DOHH2 (cell line): ENCODE data around the gene POU6F1.

ENCODE experiments used
- H3F3A ChIP-seq: fragments of 200-600 bp; sonication (generic), shearing (Covaris generic); 2 replicates; pipeline ENCODE4 v1.6.0; 2016; ENCODE audit warnings: antibody characterized with exemption, mild to moderate bottlenecking; ENCODE audit not compliant: control insufficient read depth, insufficient read depth
- H3K27ac ChIP-seq: fragments of 200-600 bp; sonication (generic); 2 replicates; pipeline ENCODE4 v1.5.1; 2014; ENCODE audit warnings: low read depth, mild to moderate bottlenecking, low read length, moderate library complexity
- H3K27me3 ChIP-seq: fragments of 200-600 bp; sonication (generic); 2 replicates; pipeline ENCODE4 v1.6.1; 2014; ENCODE audit warnings: mild to moderate bottlenecking, low read length, mixed read lengths; ENCODE audit not compliant: control insufficient read depth
- H3K36me3 ChIP-seq: fragments of 200-600 bp; sonication (generic); 2 replicates; pipeline ENCODE4 v1.6.1; 2014; ENCODE audit warnings: mild to moderate bottlenecking, low read length, moderate library complexity, mixed read lengths; ENCODE audit not compliant: control insufficient read depth
- H3K4me1 ChIP-seq: fragments of 200-600 bp; sonication (generic); 2 replicates; pipeline ENCODE4 v1.6.1; 2014; ENCODE audit warnings: mild to moderate bottlenecking, low read length, mixed read lengths; ENCODE audit not compliant: control insufficient read depth
- H3K4me2 ChIP-seq: fragments of 200-600 bp; sonication (generic); 2 replicates; pipeline ENCODE4 v1.6.0; 2014; ENCODE audit warnings: mild to moderate bottlenecking, low read length, moderate library complexity
- H3K4me3 ChIP-seq: fragments of 200-600 bp; sonication (generic); 2 replicates; pipeline ENCODE4 v1.5.1; 2014; ENCODE audit warnings: mild to moderate bottlenecking, low read length, mixed read lengths
- H3K79me2 ChIP-seq: fragments of 200-600 bp; sonication (generic); 2 replicates; pipeline ENCODE4 v1.6.1; 2014; ENCODE audit warnings: mild to moderate bottlenecking, low read length, mixed read lengths; ENCODE audit not compliant: control insufficient read depth
- H3K9me2 ChIP-seq: fragments of 200-600 bp; sonication (generic); replicated peaks from 2 replicates; pipeline ENCODE4 v1.6.1; 2014; ENCODE audit warnings: mild to moderate bottlenecking, low read length, mixed read lengths; ENCODE audit not compliant: control insufficient read depth
- H3K9me3 ChIP-seq: fragments of 200-600 bp; sonication (generic); 2 replicates; pipeline ENCODE4 v1.6.1; 2014; ENCODE audit warnings: antibody characterized with exemption, low read length, mixed read lengths; ENCODE audit not compliant: control insufficient read depth, insufficient read depth
- H4K20me1 ChIP-seq: fragments of 200-600 bp; sonication (generic); 2 replicates; pipeline ENCODE4 v1.6.0; 2014; ENCODE audit warnings: low read depth, mild to moderate bottlenecking, antibody characterized with exemption, low read length, moderate library complexity; ENCODE audit not compliant: control insufficient read depth, insufficient read depth
- CTCF ChIP-seq: fragments of 200-600 bp; sonication (generic); IDR thresholded peaks from one replicate; pipeline ENCODE4 v1.5.1; 2014; ENCODE audit warnings: antibody characterized with exemption, mild to moderate bottlenecking, low read depth, low read length; ENCODE audit not compliant: poor library complexity, severe bottlenecking
- EZH2phosphoT487 ChIP-seq: fragments of 200-600 bp; sonication (generic); IDR thresholded peaks from 2 replicates; pipeline ENCODE4 v1.6.1; 2017; ENCODE audit warnings: borderline replicate concordance, mild to moderate bottlenecking, antibody characterized with exemption, low read length, moderate library complexity, mixed read lengths

POU6F1 gene

GRCh38 chr12:51163795-51164194 lies 54.1 kb downstream of the POU6F1 start:
- no peaks in the 10 kb centered on the region for H3K9me2 ChIP-seq
- peaks cover 65% of the 10 kb centered on the region for H3K79me2 ChIP-seq
- no peaks in the 10 kb centered on the region for H3K4me1 ChIP-seq
- H3F3A ChIP-seq, result no peaks in the 10 kb centered on the region
- no peak for TF ChIP-seq CTCF
- no peak for TF ChIP-seq EZH2phosphoT487
- H3K4me2 ChIP-seq, result no peak overlapping the region
- H3K9me3 ChIP-seq, result no peaks in the 10 kb centered on the region
- H3K27me3 ChIP-seq, result no peaks in the 10 kb centered on the region
- H3K4me3 ChIP-seq, result no peak overlapping the region
- no peaks in the 10 kb centered on the region for H3K36me3 ChIP-seq
- H3K27ac ChIP-seq, result no peak overlapping the region
- no peaks in the 10 kb centered on the region for H4K20me1 ChIP-seq

- no peak overlapping the region for H3K4me2 ChIP-seq
- no peaks in the 10 kb centered on the region for H3K9me2 ChIP-seq
- H3K9me3 ChIP-seq, result no peaks in the 10 kb centered on the region
- no peaks in the 10 kb centered on the region for H4K20me1 ChIP-seq
- no peaks in the 10 kb centered on the region for H3K4me1 ChIP-seq
- H3K36me3 ChIP-seq, result no peaks in the 10 kb centered on the region
- H3K27ac ChIP-seq, result no peak overlapping the region
- H3F3A ChIP-seq, result no peaks in the 10 kb centered on the region
- H3K27me3 ChIP-seq, result no peaks in the 10 kb centered on the region
- no peak overlapping the region for H3K4me3 ChIP-seq
- no peak for TF ChIP-seq CTCF
- no peak for TF ChIP-seq EZH2phosphoT487
- peaks cover 54% of the 10 kb centered on the region for H3K79me2 ChIP-seq
Observed at GRCh38 chr12:51162217-51162616, 55.6 kb downstream of the POU6F1 start.

- Histone ChIP-seq H3K4me3 (no peak overlapping the region), H3K9me2 (no peaks in the 10 kb centered on the region), H3K27ac (no peak overlapping the region), H3K36me3 (no peaks in the 10 kb centered on the region), H3K9me3 (no peaks in the 10 kb centered on the region), H4K20me1 (no peaks in the 10 kb centered on the region), H3K4me2 (no peak overlapping the region), H3K27me3 (no peaks in the 10 kb centered on the region), H3K79me2 (peaks cover 49% of the 10 kb centered on the region), H3K4me1 (no peaks in the 10 kb centered on the region), H3F3A (no peaks in the 10 kb centered on the region)
- TF ChIP-seq EZH2phosphoT487 (no peak), CTCF (no peak)
Observed at GRCh38 chr12:51160814-51161459, 56.9 kb downstream of the POU6F1 start.
